ENCODE measurements around the gene TRPM2.

DNA sequence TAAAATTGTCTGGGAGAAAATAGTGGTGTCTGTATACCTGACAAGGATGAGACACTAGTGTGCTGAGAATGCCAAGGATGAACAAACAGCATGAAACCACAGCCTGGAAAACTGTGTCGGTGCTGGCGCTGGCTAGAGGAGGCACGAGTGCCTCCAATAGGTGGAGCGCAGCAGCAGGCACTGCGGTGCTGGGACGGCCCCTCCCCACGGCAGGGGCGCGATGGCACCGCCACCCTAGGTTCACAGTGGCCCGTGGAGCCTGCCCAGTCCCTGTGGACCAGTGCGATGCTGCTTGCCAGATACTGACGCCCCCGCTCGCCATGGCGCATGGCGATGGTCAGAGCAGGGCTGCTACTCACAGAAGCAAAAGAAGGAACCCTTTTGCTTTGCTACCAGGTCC lies 21.0 kb upstream of the TRPM2 start:
- no peak for TF ChIP-seq USF2 (IDR thresholded peaks at IDR 0.05; ENCODE audit: low read depth, low read length)
- TF ChIP-seq POLR2A (IDR thresholded peaks at IDR 0.05; ENCODE audit: low read depth, low read length), result no peak
- TF ChIP-seq CTCF (conservative IDR thresholded peaks at IDR 0.05; ENCODE audit: low read depth, low read length), result no peak
- TF ChIP-seq, protein P1, sequence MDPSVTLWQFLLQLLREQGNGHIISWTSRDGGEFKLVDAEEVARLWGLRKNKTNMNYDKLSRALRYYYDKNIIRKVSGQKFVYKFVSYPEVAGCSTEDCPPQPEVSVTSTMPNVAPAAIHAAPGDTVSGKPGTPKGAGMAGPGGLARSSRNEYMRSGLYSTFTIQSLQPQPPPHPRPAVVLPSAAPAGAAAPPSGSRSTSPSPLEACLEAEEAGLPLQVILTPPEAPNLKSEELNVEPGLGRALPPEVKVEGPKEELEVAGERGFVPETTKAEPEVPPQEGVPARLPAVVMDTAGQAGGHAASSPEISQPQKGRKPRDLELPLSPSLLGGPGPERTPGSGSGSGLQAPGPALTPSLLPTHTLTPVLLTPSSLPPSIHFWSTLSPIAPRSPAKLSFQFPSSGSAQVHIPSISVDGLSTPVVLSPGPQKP (IDR thresholded peaks at IDR 0.05; ENCODE audit: borderline replicate concordance, low read depth, low read length), result no peak
- no peak for TF ChIP-seq SMC3 (IDR thresholded peaks at IDR 0.05; ENCODE audit: low read depth, low read length)
- no peak for TF ChIP-seq CEBPB (IDR thresholded peaks at IDR 0.05; ENCODE audit: low read depth, low read length)
- TF ChIP-seq RFX5 (IDR thresholded peaks at IDR 0.05; ENCODE audit: low read depth, low read length), result no peak
- no peak for TF ChIP-seq MAZ (IDR thresholded peaks at IDR 0.05; ENCODE audit: borderline replicate concordance, low read depth, low read length)
- TF ChIP-seq MXI1 (IDR thresholded peaks at IDR 0.05; ENCODE audit: borderline replicate concordance, low read depth, low read length), result no peak
- TF ChIP-seq BHLHE40 (IDR thresholded peaks at IDR 0.05; ENCODE audit: low read depth, low read length), result no peak
- no peak for TF ChIP-seq MAFK (IDR thresholded peaks at IDR 0.05; ENCODE audit: low read depth, low read length)

Data from IMR-90 (cell line).